WTC11 (cell line): Measurements from ENCODE around the gene RFC3. TPM values are rescaled to one million over a fixed set of nuclear protein-coding genes. Genes with fewer than 3 reads are reported as not detected.

Experiments
- ATAC-seq: fragments of 200-7000 bp; cut with Tn5 transposase; 2 replicates; pipeline ENCODE4 v1.10.0; 2021; ENCODE audit warnings: mild to moderate bottlenecking, moderate library complexity
- CTCF ChIA-PET: fragments of 300-600 bp; sonication (Branson Sonifier 250); formaldehyde crosslinking; loops from one replicate; lab custom pipeline; 2021; ENCODE audit warnings: antibody characterized with exemption; lab: Charles Lee
- POLR2A ChIA-PET: fragments of 350-600 bp; sonication (Branson Sonifier 250); formaldehyde crosslinking; loops from one replicate; lab custom pipeline; 2021; ENCODE audit warnings: antibody characterized with exemption; lab: Charles Lee
- DNase-seq: peaks from one replicate; pipeline ENCODE4 v3.0.0; 2021; ENCODE audit warnings: low spot score
- H3K27ac Mint-ChIP-seq: 2 replicates; pipeline ENCODE4 v1.8.0; 2021; ENCODE audit warnings: mixed read lengths
- H3K27me3 Mint-ChIP-seq: 2 replicates; pipeline ENCODE4 v1.8.0; 2021; ENCODE audit warnings: low read depth, mild to moderate bottlenecking, moderate library complexity, mixed read lengths
- H3K36me3 Mint-ChIP-seq: 2 replicates; pipeline ENCODE4 v1.8.0; 2021; ENCODE audit warnings: mixed read lengths
- H3K4me1 Mint-ChIP-seq: 2 replicates; pipeline ENCODE4 v1.8.0; 2022; ENCODE audit warnings: mixed read lengths
- H3K4me3 Mint-ChIP-seq: 2 replicates; pipeline ENCODE4 v1.8.0; 2021; ENCODE audit warnings: mild to moderate bottlenecking, moderate library complexity, mixed read lengths
- H3K9me3 Mint-ChIP-seq: 2 replicates; pipeline ENCODE4 v1.8.0; 2021; ENCODE audit warnings: mixed read lengths
- ESRRA ChIP-seq: sonication (generic); formaldehyde crosslinking; IDR thresholded peaks from 2 replicates; pipeline ENCODE4 v1.8.1; 2022; ENCODE audit warnings: mild to moderate bottlenecking, missing genetic modification reagents, borderline replicate concordance
- ETV6 ChIP-seq: sonication (generic); formaldehyde crosslinking; IDR thresholded peaks from 2 replicates; pipeline ENCODE4 v1.8.1; 2022; ENCODE audit warnings: mild to moderate bottlenecking, missing genetic modification reagents
- FOXJ3 ChIP-seq: sonication (generic); formaldehyde crosslinking; IDR thresholded peaks from 2 replicates; pipeline ENCODE4 v1.9.0; 2021; ENCODE audit warnings: missing genetic modification reagents, mild to moderate bottlenecking, borderline replicate concordance
- FOXK1 ChIP-seq: sonication (generic); formaldehyde crosslinking; IDR thresholded peaks from 2 replicates; pipeline ENCODE4 v1.8.0; 2022; ENCODE audit warnings: mild to moderate bottlenecking, moderate library complexity, missing genetic modification reagents
- HMGA2 ChIP-seq: fragments of 250-450 bp; sonication (Bioruptor Pico); IDR thresholded peaks from 2 replicates; pipeline ENCODE4 v1.4.0; 2021; ENCODE audit warnings: mild to moderate bottlenecking, moderate library complexity
- JUN ChIP-seq: sonication (generic); formaldehyde crosslinking; IDR thresholded peaks from 2 replicates; pipeline ENCODE4 v1.8.0; 2023; ENCODE audit warnings: mild to moderate bottlenecking, missing genetic modification reagents
- KAT7 ChIP-seq: sonication (generic); formaldehyde crosslinking; IDR thresholded peaks from 2 replicates; pipeline ENCODE4 v1.8.1; 2023; ENCODE audit warnings: missing genetic modification reagents, mild to moderate bottlenecking, borderline replicate concordance
- NFATC4 ChIP-seq: fragments of 250-450 bp; sonication (Bioruptor Pico); IDR thresholded peaks from 2 replicates; pipeline ENCODE4 v1.9.0; 2021; ENCODE audit warnings: mild to moderate bottlenecking
- NR3C1 ChIP-seq: sonication (generic); formaldehyde crosslinking; conservative IDR thresholded peaks from 2 replicates; pipeline ENCODE4 v1.8.1; 2023; ENCODE audit warnings: low read depth, mild to moderate bottlenecking, missing genetic modification reagents
- PRRX2 ChIP-seq: fragments of 250-450 bp; sonication (Bioruptor Pico); IDR thresholded peaks from 2 replicates; pipeline ENCODE4 v1.8.0; 2021; ENCODE audit warnings: mild to moderate bottlenecking
- SMAD4 ChIP-seq: sonication (generic); formaldehyde crosslinking; IDR thresholded peaks from 2 replicates; pipeline ENCODE4 v1.8.0; 2022; ENCODE audit warnings: mild to moderate bottlenecking, missing genetic modification reagents
- TP53 ChIP-seq: sonication (generic); formaldehyde crosslinking; IDR thresholded peaks from 2 replicates; pipeline ENCODE4 v1.8.1; 2023; ENCODE audit warnings: mild to moderate bottlenecking, missing genetic modification reagents
- ZBTB21 ChIP-seq: sonication (generic); formaldehyde crosslinking; IDR thresholded peaks from 2 replicates; pipeline ENCODE4 v1.8.1; 2023; ENCODE audit warnings: mild to moderate bottlenecking, missing genetic modification reagents, borderline replicate concordance
- ZNF263 ChIP-seq: sonication (generic); formaldehyde crosslinking; IDR thresholded peaks from 2 replicates; pipeline ENCODE4 v1.8.1; 2022; ENCODE audit warnings: low read depth, mild to moderate bottlenecking, moderate library complexity, missing genetic modification reagents
- ZNF416 ChIP-seq: fragments of 250-450 bp; sonication (Bioruptor Pico); IDR thresholded peaks from 2 replicates; pipeline ENCODE4 v1.9.0; 2021; ENCODE audit warnings: mild to moderate bottlenecking, inconsistent platforms
- total RNA-seq: library from RNA; stranded (reverse); gene quantifications from 3 replicates; pipeline ENCODE4 v1.2.3, GENCODE V29; 2021
- TF ChIP-seq, protein P1 (sequence below): sonication (generic); formaldehyde crosslinking; IDR thresholded peaks from 2 replicates; pipeline ENCODE4 v1.8.1; 2022; ENCODE audit warnings: missing genetic modification reagents, borderline replicate concordance
- TF ChIP-seq, protein P2 (sequence below): sonication (generic); formaldehyde crosslinking; IDR thresholded peaks from 2 replicates; pipeline ENCODE4 v1.8.1; 2023; ENCODE audit warnings: mild to moderate bottlenecking, missing genetic modification reagents, moderate library complexity
- TF ChIP-seq, protein P3 (sequence below): sonication (generic); formaldehyde crosslinking; IDR thresholded peaks from 2 replicates; pipeline ENCODE4 v1.8.1; 2022; ENCODE audit warnings: low read depth, missing genetic modification reagents, borderline replicate concordance
- TF ChIP-seq, protein P4 (sequence below): fragments of 250-450 bp; sonication (Bioruptor Pico); IDR thresholded peaks from 2 replicates; pipeline ENCODE4 v1.9.0; 2021; ENCODE audit warnings: moderate library complexity, mild to moderate bottlenecking, inconsistent platforms, borderline replicate concordance
- TF ChIP-seq, protein P5 (sequence below): sonication (generic); formaldehyde crosslinking; IDR thresholded peaks from 2 replicates; pipeline ENCODE4 v1.8.0; 2022; ENCODE audit warnings: mild to moderate bottlenecking, missing genetic modification reagents
- TF ChIP-seq, protein P6 (sequence below): fragments of 250-450 bp; sonication (Bioruptor Pico); IDR thresholded peaks from 2 replicates; pipeline ENCODE4 v2.1.2; 2022; ENCODE audit warnings: mild to moderate bottlenecking, moderate library complexity
- TF ChIP-seq, protein P7 (sequence below): fragments of 200-600 bp; IDR thresholded peaks from 2 replicates; pipeline ENCODE4 v1.8.0; 2022; ENCODE audit warnings: antibody characterized with exemption
- TF ChIP-seq, protein P8 (sequence below): sonication (generic); formaldehyde crosslinking; IDR thresholded peaks from 2 replicates; pipeline ENCODE4 v1.8.0; 2022; ENCODE audit warnings: mild to moderate bottlenecking, missing genetic modification reagents

Gene RFC3
- total RNA-seq, 1 experiment from 2014 or later: 37.0 TPM

DNA sequence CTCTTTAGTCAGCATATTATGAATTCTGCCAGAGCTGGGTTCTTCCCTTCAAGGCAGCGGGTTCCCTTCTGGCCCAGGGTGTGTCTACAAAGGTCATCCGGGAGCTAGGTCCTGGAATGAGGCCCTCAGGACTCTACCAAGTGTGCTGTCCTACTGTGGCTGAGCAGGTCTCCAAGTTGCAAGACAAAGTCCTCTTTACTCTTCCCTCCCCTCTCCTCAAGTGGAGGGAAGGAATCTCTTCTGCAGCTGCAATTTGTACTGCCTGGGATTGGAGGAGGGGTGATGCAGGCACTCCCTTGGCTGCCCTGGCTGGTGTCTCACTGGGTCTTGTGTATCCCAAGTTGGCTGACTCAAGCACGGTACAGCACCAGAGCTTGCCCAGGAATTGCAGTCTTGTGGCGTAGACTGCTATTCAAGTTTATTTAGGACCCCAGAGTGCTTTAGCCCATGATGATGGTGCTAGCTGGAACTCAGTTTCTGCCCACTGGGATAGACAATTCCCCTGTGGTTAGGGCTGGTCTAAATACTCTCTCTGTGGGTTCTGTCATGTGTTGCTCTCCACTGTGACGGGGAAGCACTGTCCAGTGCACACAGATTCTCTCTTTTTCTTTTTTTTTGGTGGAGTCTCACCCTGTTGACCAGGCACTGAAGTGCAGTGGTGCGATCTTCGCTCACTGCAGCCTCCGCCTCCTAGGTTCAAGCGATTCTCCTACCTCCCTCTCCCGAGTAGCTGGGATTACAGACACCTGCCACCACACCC lies 28.5 kb downstream of the RFC3 start:
- no peak for DNase-seq
- ATAC-seq: 0 out of 2 replicates have a peak, but pooled peaks have one; percentile 43
- POLR2A ChIA-PET: no interaction called here
- H3K4me1 Mint-ChIP-seq: no peaks in the 10 kb centered on the region
- no peaks in the 10 kb centered on the region for H3K9me3 Mint-ChIP-seq
- peaks cover 20% of the 10 kb centered on the region; the same call in 1 of the 2 replicates for H3K36me3 Mint-ChIP-seq
- no peak for TF ChIP-seq NR3C1 (CRISPR knock-in tag)
- TF ChIP-seq ESRRA (CRISPR knock-in tag): no peak
- no peak for TF ChIP-seq ZNF263 (CRISPR knock-in tag)
- no peak for TF ChIP-seq ZBTB21
- TF ChIP-seq KAT7 (CRISPR knock-in tag): no peak
- TF ChIP-seq NFATC4: no peak
- no peak for TF ChIP-seq JUN
- no peak for TF ChIP-seq SMAD4 (CRISPR knock-in tag)
- TF ChIP-seq TP53 (CRISPR knock-in tag): no peak
- TF ChIP-seq, protein P1, sequence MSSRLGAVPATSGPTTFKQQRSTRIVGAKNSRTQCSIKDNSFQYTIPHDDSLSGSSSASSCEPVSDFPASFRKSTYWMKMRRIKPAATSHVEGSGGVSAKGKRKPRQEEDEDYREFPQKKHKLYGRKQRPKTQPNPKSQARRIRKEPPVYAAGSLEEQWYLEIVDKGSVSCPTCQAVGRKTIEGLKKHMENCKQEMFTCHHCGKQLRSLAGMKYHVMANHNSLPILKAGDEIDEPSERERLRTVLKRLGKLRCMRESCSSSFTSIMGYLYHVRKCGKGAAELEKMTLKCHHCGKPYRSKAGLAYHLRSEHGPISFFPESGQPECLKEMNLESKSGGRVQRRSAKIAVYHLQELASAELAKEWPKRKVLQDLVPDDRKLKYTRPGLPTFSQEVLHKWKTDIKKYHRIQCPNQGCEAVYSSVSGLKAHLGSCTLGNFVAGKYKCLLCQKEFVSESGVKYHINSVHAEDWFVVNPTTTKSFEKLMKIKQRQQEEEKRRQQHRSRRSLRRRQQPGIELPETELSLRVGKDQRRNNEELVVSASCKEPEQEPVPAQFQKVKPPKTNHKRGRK (CRISPR knock-in tag): no peak
- TF ChIP-seq PRRX2: no peak
- TF ChIP-seq, all 79 proteins: peak for 0
- Mint-ChIP-seq H3K27ac (no peak overlapping the region), H3K4me3 (no peak overlapping the region), H3K27me3 (no peaks in the 10 kb centered on the region)
- CTCF ChIA-PET: no interaction called here

DNA sequence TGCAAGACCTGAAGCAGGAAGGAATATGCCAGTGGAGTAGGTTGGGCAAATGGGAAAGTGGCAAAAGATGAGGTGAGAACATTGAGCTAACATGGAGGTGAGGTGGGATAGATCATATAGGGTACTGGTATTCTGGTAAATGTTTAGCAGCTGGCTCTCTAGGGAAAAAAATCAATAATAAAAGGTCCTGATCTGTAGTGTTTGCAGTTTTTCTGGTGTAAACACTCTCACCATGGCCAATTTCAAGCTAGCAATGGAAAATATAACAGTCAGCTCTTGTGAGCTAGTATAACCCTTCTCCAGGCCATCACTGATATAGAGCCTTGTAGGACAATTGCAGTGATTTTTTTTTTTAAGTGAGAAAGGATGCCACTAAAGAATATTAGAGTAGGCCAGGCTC lies 31.3 kb downstream of the RFC3 start:
- DNase-seq (no peak), ATAC-seq (no peak)
- H3K9me3 Mint-ChIP-seq: no peaks in the 10 kb centered on the region
- H3K4me3 Mint-ChIP-seq: no peak overlapping the region
- no peak overlapping the region for H3K27ac Mint-ChIP-seq
- peaks cover 9% of the 10 kb centered on the region; the same call in 1 of the 2 replicates for H3K36me3 Mint-ChIP-seq
- no peaks in the 10 kb centered on the region for H3K27me3 Mint-ChIP-seq
- no peaks in the 10 kb centered on the region for H3K4me1 Mint-ChIP-seq
- ChIA-PET CTCF (interaction anchor here (1.1 kb wide), 1 partner anchor 19 kb away, joined by 3 read pairs; no protein-coding TSS in a partner anchor), POLR2A (no interaction called here)
- no peak for TF ChIP-seq FOXJ3 (CRISPR knock-in tag)
- TF ChIP-seq, protein P2, sequence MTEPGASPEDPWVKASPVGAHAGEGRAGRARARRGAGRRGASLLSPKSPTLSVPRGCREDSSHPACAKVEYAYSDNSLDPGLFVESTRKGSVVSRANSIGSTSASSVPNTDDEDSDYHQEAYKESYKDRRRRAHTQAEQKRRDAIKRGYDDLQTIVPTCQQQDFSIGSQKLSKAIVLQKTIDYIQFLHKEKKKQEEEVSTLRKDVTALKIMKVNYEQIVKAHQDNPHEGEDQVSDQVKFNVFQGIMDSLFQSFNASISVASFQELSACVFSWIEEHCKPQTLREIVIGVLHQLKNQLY (CRISPR knock-in tag): no peak
- TF ChIP-seq ESRRA (CRISPR knock-in tag): no peak
- no peak for TF ChIP-seq ZNF416
- TF ChIP-seq, protein P3, sequence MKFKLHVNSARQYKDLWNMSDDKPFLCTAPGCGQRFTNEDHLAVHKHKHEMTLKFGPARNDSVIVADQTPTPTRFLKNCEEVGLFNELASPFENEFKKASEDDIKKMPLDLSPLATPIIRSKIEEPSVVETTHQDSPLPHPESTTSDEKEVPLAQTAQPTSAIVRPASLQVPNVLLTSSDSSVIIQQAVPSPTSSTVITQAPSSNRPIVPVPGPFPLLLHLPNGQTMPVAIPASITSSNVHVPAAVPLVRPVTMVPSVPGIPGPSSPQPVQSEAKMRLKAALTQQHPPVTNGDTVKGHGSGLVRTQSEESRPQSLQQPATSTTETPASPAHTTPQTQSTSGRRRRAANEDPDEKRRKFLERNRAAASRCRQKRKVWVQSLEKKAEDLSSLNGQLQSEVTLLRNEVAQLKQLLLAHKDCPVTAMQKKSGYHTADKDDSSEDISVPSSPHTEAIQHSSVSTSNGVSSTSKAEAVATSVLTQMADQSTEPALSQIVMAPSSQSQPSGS (CRISPR knock-in tag): no peak
- TF ChIP-seq NFATC4: no peak
- TF ChIP-seq, protein P4, sequence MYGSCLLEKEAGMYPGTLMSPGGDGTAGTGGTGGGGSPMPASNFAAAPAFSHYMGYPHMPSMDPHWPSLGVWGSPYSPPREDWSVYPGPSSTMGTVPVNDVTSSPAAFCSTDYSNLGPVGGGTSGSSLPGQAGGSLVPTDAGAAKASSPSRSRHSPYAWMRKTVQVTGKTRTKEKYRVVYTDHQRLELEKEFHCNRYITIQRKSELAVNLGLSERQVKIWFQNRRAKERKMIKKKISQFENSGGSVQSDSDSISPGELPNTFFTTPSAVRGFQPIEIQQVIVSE (CRISPR knock-in tag): no peak
- TF ChIP-seq ETV6 (CRISPR knock-in tag): no peak
- no peak for TF ChIP-seq FOXK1
- TF ChIP-seq, protein P5, sequence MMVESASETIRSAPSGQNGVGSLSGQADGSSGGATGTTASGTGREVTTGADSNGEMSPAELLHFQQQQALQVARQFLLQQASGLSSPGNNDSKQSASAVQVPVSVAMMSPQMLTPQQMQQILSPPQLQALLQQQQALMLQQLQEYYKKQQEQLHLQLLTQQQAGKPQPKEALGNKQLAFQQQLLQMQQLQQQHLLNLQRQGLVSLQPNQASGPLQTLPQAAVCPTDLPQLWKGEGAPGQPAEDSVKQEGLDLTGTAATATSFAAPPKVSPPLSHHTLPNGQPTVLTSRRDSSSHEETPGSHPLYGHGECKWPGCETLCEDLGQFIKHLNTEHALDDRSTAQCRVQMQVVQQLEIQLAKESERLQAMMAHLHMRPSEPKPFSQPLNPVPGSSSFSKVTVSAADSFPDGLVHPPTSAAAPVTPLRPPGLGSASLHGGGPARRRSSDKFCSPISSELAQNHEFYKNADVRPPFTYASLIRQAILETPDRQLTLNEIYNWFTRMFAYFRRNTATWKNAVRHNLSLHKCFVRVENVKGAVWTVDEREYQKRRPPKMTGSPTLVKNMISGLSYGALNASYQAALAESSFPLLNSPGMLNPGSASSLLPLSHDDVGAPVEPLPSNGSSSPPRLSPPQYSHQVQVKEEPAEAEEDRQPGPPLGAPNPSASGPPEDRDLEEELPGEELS (CRISPR knock-in tag): no peak
- TF ChIP-seq, protein P6, sequence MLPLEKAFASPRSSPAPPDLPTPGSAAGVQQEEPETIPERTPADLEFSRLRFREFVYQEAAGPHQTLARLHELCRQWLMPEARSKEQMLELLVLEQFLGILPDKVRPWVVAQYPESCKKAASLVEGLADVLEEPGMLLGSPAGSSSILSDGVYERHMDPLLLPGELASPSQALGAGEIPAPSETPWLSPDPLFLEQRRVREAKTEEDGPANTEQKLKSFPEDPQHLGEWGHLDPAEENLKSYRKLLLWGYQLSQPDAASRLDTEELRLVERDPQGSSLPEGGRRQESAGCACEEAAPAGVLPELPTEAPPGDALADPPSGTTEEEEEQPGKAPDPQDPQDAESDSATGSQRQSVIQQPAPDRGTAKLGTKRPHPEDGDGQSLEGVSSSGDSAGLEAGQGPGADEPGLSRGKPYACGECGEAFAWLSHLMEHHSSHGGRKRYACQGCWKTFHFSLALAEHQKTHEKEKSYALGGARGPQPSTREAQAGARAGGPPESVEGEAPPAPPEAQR: no peak
- TF ChIP-seq HMGA2 (CRISPR knock-in tag): no peak
- TF ChIP-seq ZNF263 (CRISPR knock-in tag): no peak
- TF ChIP-seq, protein P7, sequence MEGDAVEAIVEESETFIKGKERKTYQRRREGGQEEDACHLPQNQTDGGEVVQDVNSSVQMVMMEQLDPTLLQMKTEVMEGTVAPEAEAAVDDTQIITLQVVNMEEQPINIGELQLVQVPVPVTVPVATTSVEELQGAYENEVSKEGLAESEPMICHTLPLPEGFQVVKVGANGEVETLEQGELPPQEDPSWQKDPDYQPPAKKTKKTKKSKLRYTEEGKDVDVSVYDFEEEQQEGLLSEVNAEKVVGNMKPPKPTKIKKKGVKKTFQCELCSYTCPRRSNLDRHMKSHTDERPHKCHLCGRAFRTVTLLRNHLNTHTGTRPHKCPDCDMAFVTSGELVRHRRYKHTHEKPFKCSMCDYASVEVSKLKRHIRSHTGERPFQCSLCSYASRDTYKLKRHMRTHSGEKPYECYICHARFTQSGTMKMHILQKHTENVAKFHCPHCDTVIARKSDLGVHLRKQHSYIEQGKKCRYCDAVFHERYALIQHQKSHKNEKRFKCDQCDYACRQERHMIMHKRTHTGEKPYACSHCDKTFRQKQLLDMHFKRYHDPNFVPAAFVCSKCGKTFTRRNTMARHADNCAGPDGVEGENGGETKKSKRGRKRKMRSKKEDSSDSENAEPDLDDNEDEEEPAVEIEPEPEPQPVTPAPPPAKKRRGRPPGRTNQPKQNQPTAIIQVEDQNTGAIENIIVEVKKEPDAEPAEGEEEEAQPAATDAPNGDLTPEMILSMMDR: no peak
- TF ChIP-seq, protein P8, sequence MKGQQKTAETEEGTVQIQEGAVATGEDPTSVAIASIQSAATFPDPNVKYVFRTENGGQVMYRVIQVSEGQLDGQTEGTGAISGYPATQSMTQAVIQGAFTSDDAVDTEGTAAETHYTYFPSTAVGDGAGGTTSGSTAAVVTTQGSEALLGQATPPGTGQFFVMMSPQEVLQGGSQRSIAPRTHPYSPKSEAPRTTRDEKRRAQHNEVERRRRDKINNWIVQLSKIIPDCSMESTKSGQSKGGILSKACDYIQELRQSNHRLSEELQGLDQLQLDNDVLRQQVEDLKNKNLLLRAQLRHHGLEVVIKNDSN (CRISPR knock-in tag): no peak
